Lung (tissue), 12 donors: ENCODE measurements around the gene SPSB2. TPM values are rescaled to one million over a fixed set of nuclear protein-coding genes. Genes with fewer than 3 reads are reported as not detected.
"Not testable (repeated sequence)": the region's sequence is repeated elsewhere in the genome, so short reads cannot be mapped to it uniquely, and the experiment has no call there.

ENCODE experiments used
- ATAC-seq: fragments of 200-7000 bp; cut with Tn5 transposase; one replicate; pipeline ENCODE4 v1.9.1; 2020; ENCODE audit warnings: moderate number of reproducible peaks; ENCODE audit not compliant: insufficient read depth, low FRiP score
- DNase-seq, 3 donors: peaks; one replicate each; pipeline ENCODE4 v3.0.0-alpha.2; 2013 to 2017
- H3K27ac ChIP-seq, 2 donors: one replicate each; pipeline ENCODE4 v1.5.1; 2013; ENCODE audit warnings: mild to moderate bottlenecking in 2 of 2, moderate library complexity in 2 of 2, control low read depth in 1 of 2, inconsistent platforms in 1 of 2, low read depth in 1 of 2, low read length in 1 of 2
- H3K27me3 ChIP-seq, 3 donors: one replicate each; pipeline ENCODE4 v1.5.1; 2013; ENCODE audit warnings: low read length in 2 of 3; ENCODE audit not compliant: control insufficient read depth in 3 of 3, insufficient read depth in 3 of 3
- H3K36me3 ChIP-seq, 4 donors: one replicate each; pipeline ENCODE4 v1.5.1; 2013; ENCODE audit warnings: low read length in 4 of 4, mild to moderate bottlenecking in 1 of 4, moderate library complexity in 1 of 4; ENCODE audit not compliant: control insufficient read depth in 4 of 4, insufficient read depth in 4 of 4
- H3K4me1 ChIP-seq, 5 donors: one replicate each; pipeline ENCODE4 v1.5.1; 2013; ENCODE audit warnings: low read length in 5 of 5, mild to moderate bottlenecking in 2 of 5, moderate library complexity in 1 of 5; ENCODE audit not compliant: control insufficient read depth in 5 of 5, insufficient read depth in 5 of 5
- H3K4me3 ChIP-seq: one replicate; pipeline ENCODE4 v1.5.1; 2013; ENCODE audit warnings: mild to moderate bottlenecking, control low read depth, moderate library complexity
- H3K9ac ChIP-seq, 2 donors: one replicate each; pipeline ENCODE4 v1.5.1; 2013; ENCODE audit warnings: low read length in 2 of 2, control low read depth in 1 of 2; ENCODE audit not compliant: insufficient read depth in 1 of 2
- H3K9me3 ChIP-seq, 4 donors: one replicate each; pipeline ENCODE4 v1.5.1; 2013; ENCODE audit warnings: low read length in 3 of 4, mild to moderate bottlenecking in 1 of 4, moderate library complexity in 1 of 4; ENCODE audit not compliant: control insufficient read depth in 4 of 4, insufficient read depth in 3 of 4
- WGBS, 2 donors: extraction: QIAGEN DNeasy Blood & Tissue Kit; methylation state at CpG; one replicate each; pipeline ENCODE4 v1.1.7; 2013; 5-methylcytosine and 5-hydroxymethylcytosine counted together
- polyA plus RNA-seq, 2 donors: library from polyadenylated mRNA; stranded (reverse); fragments of 200-250 nt; gene quantifications; one replicate each; pipeline ENCODE4 v1.2.1, GENCODE V29; 2013
- total RNA-seq, 2 donors: library from RNA; depleted of rRNA in 1 of 2; stranded (reverse); fragments of >200 nt in 1 of 2; gene quantifications; one replicate each; pipeline ENCODE4 v1.2.1, GENCODE V29; 2014 to 2021
- TF ChIP-seq, protein P1 (sequence below): IDR thresholded peaks from 2 replicates; pipeline ENCODE4 v1.5.1; 2012; ENCODE audit warnings: mild to moderate bottlenecking; ENCODE audit errors: control extremely low read depth, extremely low read depth
- donor health status: control.
- donor health status: control.
- donor health status: Bipolar disorder and iron deficiency.
- donor health status: healthy.
- donor health status: DM: yes; HTN: yes; CAD: no.

The SPSB2 gene
- total and polyA plus RNA-seq, 4 donors, result 21.0 to 39.8 (median 31.4) TPM

DNA sequence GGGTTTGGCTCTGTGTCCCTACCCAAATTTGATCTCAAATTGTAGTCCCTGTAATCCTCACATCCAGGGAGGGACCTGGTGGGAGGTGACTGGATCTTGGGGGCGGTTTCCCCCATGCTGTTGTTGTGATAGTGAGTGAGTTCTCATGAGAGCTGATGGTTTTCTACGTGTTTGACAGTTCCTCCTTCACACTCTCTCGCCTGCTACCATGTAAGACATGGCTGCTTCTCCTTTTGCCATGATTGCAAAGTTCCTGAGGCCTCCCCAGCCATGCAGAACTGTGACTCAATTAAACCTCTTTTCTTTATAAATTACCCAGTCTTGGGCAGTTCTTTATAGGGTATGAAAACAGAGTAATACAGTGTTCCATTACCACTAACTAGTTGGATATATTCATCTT lies 21.2 kb upstream of the SPSB2 start:
- Histone ChIP-seq H3K27ac (no peak overlapping the region), H3K9ac (no peak overlapping the region), H3K4me3 (no peak overlapping the region), H3K36me3 (no peaks in the 10 kb centered on the region), H3K27me3 (no peaks in the 10 kb centered on the region), H3K9me3 (no peaks in the 10 kb centered on the region), H3K4me1 (peaks cover 0 to 11% (median 2%) of the 10 kb centered on the region in 5 donors)
- TF ChIP-seq, protein P1, sequence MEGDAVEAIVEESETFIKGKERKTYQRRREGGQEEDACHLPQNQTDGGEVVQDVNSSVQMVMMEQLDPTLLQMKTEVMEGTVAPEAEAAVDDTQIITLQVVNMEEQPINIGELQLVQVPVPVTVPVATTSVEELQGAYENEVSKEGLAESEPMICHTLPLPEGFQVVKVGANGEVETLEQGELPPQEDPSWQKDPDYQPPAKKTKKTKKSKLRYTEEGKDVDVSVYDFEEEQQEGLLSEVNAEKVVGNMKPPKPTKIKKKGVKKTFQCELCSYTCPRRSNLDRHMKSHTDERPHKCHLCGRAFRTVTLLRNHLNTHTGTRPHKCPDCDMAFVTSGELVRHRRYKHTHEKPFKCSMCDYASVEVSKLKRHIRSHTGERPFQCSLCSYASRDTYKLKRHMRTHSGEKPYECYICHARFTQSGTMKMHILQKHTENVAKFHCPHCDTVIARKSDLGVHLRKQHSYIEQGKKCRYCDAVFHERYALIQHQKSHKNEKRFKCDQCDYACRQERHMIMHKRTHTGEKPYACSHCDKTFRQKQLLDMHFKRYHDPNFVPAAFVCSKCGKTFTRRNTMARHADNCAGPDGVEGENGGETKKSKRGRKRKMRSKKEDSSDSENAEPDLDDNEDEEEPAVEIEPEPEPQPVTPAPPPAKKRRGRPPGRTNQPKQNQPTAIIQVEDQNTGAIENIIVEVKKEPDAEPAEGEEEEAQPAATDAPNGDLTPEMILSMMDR, result no peak
- DNase-seq (no peak), ATAC-seq (no peak)
- WGBS, 2 donors, result 58 to 78% methylated on average over 3 of the region's 3 CpGs

DNA sequence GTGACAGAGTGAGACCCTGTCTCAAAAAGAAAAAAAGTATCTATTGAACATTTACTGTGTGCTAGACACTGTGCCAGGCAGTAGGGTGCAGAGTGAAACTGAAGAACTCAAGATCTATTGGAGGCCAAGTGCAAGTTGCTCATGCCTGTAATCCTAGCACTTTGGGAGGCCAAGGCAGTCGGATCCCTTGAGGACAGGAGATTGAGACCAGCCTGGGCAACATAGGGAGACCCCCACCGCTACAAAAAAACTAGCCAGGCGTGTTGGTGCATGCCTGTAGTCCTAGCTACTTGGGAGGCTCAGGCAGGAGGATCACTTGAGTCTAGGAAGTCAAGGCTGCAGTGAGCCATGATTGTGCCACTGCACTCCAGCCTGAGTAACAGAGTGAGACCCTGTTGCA lies 19.6 kb upstream of the SPSB2 start:
- WGBS, 2 donors, result 95 to 99% methylated on average over 3 of the region's 3 CpGs
- ATAC-seq, result not testable (repeated sequence)

DNA sequence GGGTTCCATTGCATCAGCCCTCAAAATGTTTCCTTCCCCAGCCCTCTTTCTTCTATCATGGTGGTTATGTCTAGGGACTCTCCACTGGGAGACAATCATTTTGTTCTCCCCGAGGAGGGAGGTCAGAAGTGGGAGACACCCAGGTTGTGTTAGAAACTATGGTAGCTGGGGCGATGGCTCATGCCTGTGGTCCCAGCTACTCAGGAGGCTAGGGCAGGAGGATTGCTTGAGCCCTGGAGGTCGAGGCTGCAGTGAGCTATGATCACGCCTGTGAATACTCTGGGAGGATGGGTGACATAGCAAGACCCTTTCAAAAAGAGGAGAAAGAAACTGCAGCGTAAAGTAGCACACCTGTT lies 18.5 kb upstream of the SPSB2 start:
- no peak overlapping the region for H3K4me3 ChIP-seq
- ATAC-seq, result no peak
- H3K9ac ChIP-seq, result peak overlapping the region; percentile 53 to 80
- 81 to 84% methylated on average over 5 of the region's 5 CpGs for WGBS, 2 donors
- peak overlapping the region; percentile 89 to 93 for H3K27ac ChIP-seq
- no peaks in the 10 kb centered on the region for H3K9me3 ChIP-seq
- TF ChIP-seq, protein P1, result no peak
- H3K36me3 ChIP-seq, result no peaks in the 10 kb centered on the region
- no peaks in the 10 kb centered on the region for H3K27me3 ChIP-seq
- no peak for DNase-seq
- peaks cover 0 to 11% (median 2%) of the 10 kb centered on the region in 5 donors for H3K4me1 ChIP-seq

More for the DNA sequence above, 19.6 kb upstream of the SPSB2 start:
- H3K27me3 ChIP-seq, DNase-seq, H3K36me3 ChIP-seq, H3K27ac ChIP-seq, H3K4me3 ChIP-seq, H3K9me3 ChIP-seq, H3K9ac ChIP-seq: not testable (repeated sequence)
- peaks cover 0 to 11% (median 2%) of the 10 kb centered on the region in 5 donors for H3K4me1 ChIP-seq

DNA sequence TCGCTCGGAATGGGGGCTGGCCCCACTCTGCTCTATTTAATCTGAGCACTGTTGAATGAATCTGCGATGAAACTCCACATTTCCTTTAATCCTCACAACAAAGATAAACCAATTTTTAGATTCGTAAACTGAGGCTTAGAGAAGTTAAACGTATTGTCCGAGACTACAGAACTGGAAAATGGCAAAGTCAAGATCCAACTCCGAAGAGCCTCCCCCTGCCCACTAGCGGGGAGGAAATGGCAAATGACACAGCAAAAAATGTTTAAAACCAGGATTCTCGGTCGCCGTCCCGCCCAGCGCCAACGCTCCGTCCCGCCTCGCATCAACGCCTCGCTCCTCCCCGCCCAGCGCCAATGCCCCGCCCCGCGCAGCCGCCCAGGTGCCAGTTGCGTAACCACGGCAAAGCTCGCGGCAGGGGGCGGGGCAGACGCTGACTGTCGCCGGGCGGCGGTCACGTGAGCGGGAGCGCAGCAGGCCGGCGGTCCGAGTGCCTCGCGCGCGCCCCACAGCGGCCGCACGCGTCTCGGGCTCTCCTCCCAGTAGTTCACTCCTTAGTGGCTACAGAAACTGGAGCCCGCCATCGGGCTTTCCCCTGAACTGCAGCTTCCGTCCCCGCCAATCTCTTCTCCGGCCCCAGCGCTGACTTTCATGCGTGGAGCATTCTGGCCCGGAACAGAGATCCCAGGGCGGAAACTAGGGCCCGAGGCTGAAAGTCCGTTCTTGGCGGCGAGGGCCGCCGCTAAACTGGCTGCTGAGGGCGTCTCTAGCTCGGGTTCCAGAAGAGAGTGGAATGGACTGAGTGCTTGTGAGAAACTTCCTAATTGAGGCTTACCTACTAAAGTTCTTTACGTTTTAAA lies 17.9 kb upstream of the SPSB2 start:
- Histone ChIP-seq H3K27me3 (no peaks in the 10 kb centered on the region), H3K36me3 (no peaks in the 10 kb centered on the region), H3K4me3 (peak overlapping the region; percentile 53), H3K9ac (peak overlapping the region; percentile 53 to 80), H3K4me1 (peaks cover 0 to 11% (median 2%) of the 10 kb centered on the region in 5 donors), H3K27ac (peak overlapping the region; percentile 89 to 93), H3K9me3 (no peaks in the 10 kb centered on the region)
- 2% methylated on average over 68 of the region's 68 CpGs for WGBS, 2 donors
- ATAC-seq (peak; percentile 96), DNase-seq (peak; percentile 98 to 99 (median 99))
- TF ChIP-seq, protein P1, result peak; percentile 81

DNA sequence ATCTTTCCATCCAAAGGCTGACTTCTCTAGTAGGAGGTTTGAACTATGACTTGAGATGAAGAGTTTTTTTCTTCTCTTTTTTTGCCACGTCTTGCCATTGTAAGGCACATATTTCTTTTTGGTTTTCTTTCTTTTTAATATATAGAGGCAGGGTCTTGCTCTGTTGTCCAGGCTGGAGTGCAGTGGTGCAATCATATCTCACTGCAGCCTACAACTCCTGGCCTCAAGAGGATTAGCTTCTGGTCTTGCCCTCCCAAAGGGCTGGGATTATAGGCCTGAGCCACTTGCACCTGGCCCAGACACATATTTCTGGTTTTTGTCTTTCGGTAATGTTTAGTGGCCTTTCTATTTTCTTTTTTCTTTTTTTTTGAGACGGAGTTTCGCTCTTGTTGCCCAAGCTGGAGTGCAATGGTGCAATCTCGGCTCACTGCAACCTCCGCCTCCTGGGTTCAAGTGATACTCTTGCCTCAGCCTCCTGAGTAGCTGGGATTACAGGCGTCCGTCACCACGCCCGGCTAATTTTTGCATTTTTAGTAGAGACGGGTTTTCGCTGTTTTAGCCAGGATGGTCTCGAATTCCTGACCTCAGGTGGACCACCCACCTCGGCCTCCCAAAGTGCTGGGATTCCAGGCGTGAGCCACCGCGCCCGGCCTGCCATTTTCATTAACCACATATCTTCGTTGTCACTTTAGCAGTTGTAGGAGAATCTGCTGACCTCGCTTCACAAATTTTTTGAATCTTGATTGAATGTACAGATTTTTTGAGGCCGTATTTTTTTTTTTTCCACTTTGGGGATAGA lies 16.9 kb upstream of the SPSB2 start:
- Histone ChIP-seq H3K4me1 (peaks cover 0 to 11% (median 2%) of the 10 kb centered on the region in 5 donors), H3K27ac (peak overlapping the region in 1 of 2 donors; percentile 84), H3K9ac (peak overlapping the region in 1 of 2 donors; percentile 80)
- not testable (repeated sequence) for ATAC-seq, H3K4me3 ChIP-seq, H3K27me3 ChIP-seq, DNase-seq, H3K9me3 ChIP-seq, H3K36me3 ChIP-seq
- 74 to 91% methylated on average over 21 of the region's 21 CpGs for WGBS, 2 donors
